OCI-LY3 (cell line): Measurements from ENCODE around the gene CGB5.
"Not testable (repeated sequence)": the region's sequence is repeated elsewhere in the genome, so short reads cannot be mapped to it uniquely, and the experiment has no call there.

ENCODE experiments used
- CTCF ChIP-seq: fragments of 200-600, 300-600 bp; sonication (generic); IDR thresholded peaks from 2 replicates; pipeline ENCODE4 v1.5.1; 2014; ENCODE audit warnings: antibody characterized with exemption, low read length, low read depth
- EZH2phosphoT487 ChIP-seq: fragments of 200-600 bp; shearing (Covaris generic); IDR thresholded peaks from 2 replicates; pipeline ENCODE4 v1.6.1; 2018; ENCODE audit warnings: antibody characterized with exemption, mixed run types, low read depth

GRCh38 chr19:49039736-49040135, 3.9 kb upstream of the CGB5 start:
- not testable (repeated sequence) for TF ChIP-seq CTCF, EZH2phosphoT487
